GM23248 (cell line): Measurements from ENCODE around the gene TBX1.

Source experiments
- EZH2 ChIP-seq: fragments of 200-600 bp; sonication (generic); IDR thresholded peaks from 2 replicates; pipeline ENCODE4 v1.6.1; 2018; ENCODE audit warnings: antibody characterized with exemption, mild to moderate bottlenecking; ENCODE audit not compliant: insufficient read depth, poor library complexity, severe bottlenecking
- EZH2phosphoT487 ChIP-seq: fragments of 200-600 bp; sonication (generic); IDR thresholded peaks from 2 replicates; pipeline ENCODE4 v1.6.1; 2018; ENCODE audit warnings: antibody characterized with exemption, moderate library complexity, mild to moderate bottlenecking, low read depth; ENCODE audit not compliant: insufficient read depth

DNA sequence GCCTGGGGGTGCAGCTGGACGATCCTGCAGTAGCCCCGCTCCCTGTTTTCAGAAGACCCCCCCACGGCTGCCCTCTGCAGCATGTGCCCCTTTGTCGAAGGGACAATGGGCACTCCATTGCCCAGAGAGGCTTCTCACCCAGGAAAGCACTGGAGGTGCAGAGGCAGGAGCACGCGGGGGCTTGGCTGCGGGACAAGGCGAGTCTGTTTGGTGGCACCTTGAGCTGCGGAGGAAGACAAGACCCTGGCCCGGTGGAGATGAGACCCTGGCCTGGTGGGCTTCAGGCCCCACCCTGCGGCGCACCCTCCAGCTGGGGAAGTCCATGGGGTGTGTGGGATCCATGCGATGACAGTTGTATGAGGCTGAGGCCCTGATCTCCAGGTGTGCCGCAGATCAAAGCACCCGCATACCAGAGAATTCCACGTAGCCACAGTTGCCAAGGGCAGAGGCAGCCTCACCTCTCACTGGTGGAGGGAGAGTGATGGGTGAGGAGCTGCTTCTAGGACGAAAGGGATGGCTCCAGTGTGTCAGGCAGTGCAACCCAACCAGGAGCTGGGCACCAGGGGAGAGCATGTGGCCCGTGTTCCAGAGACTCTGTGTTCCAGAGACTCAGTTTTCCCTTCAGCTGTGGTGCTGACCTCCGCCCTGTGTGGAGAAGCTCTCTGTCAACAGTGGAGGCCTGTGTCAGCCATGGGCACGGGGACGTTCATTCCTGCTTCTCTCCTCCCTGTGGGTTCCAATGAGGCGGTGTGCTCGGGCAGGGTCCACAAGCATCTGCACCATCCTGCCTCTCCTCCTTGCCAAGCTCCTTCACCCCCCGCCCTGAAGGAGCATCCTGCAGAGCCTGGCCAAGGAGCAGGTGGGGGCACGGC is 10.0 kb downstream of the TBX1 start:
- TF ChIP-seq EZH2 (no peak), EZH2phosphoT487 (no peak)
